Muscle layer of colon (tissue), 2 donors: Measurements from ENCODE around the gene SLC38A1.

ENCODE experiments used
- H3K27ac ChIP-seq: one replicate; pipeline ENCODE4 v1.7.0; 2013; ENCODE audit warnings: low read depth, mild to moderate bottlenecking, low read length, moderate library complexity
- H3K27me3 ChIP-seq, 2 donors: one replicate each; pipeline ENCODE4 v1.7.0; 2013; ENCODE audit warnings: low read length in 2 of 2, mild to moderate bottlenecking in 2 of 2; ENCODE audit not compliant: insufficient read depth in 2 of 2, control insufficient read depth in 1 of 2
- H3K36me3 ChIP-seq: one replicate; pipeline ENCODE4 v1.7.0; 2013; ENCODE audit warnings: mild to moderate bottlenecking, low read length; ENCODE audit not compliant: insufficient read depth
- H3K4me1 ChIP-seq: one replicate; pipeline ENCODE4 v1.7.0; 2013; ENCODE audit warnings: mild to moderate bottlenecking, low read length; ENCODE audit not compliant: insufficient read depth
- H3K4me3 ChIP-seq, 2 donors: one replicate each; pipeline ENCODE4 v1.7.0; 2013; ENCODE audit warnings: low read length in 2 of 2, low read depth in 1 of 2, mild to moderate bottlenecking in 1 of 2, moderate library complexity in 1 of 2
- H3K9ac ChIP-seq: one replicate; pipeline ENCODE4 v1.7.0; 2013; ENCODE audit warnings: low read length
- H3K9me3 ChIP-seq: one replicate; pipeline ENCODE4 v1.7.0; 2013; ENCODE audit warnings: mild to moderate bottlenecking, low read length
- donor health status: abdominal sarcoma.
- donor health status: Adenocarcinoma of cecum.

SLC38A1 gene

GRCh38 chr12:46246021-46246700 lies 22.7 kb downstream of the SLC38A1 start:
- Histone ChIP-seq H3K4me1 (no peaks in the 10 kb centered on the region), H3K4me3 (no peak overlapping the region), H3K9me3 (no peaks in the 10 kb centered on the region), H3K9ac (no peak overlapping the region), H3K27me3 (no peaks in the 10 kb centered on the region), H3K36me3 (peaks cover 4% of the 10 kb centered on the region), H3K27ac (no peak overlapping the region)

GRCh38 chr12:46244997-46245396 lies 23.8 kb downstream of the SLC38A1 start:
- H3K4me1 ChIP-seq, result no peaks in the 10 kb centered on the region
- no peak overlapping the region for H3K4me3 ChIP-seq
- H3K27ac ChIP-seq, result no peak overlapping the region
- no peak overlapping the region for H3K9ac ChIP-seq
- H3K27me3 ChIP-seq, result no peaks in the 10 kb centered on the region
- peaks cover 4% of the 10 kb centered on the region for H3K36me3 ChIP-seq
- H3K9me3 ChIP-seq, result no peaks in the 10 kb centered on the region

- Histone ChIP-seq H3K36me3 (peaks cover 4% of the 10 kb centered on the region), H3K27ac (no peak overlapping the region), H3K9ac (no peak overlapping the region), H3K4me1 (no peaks in the 10 kb centered on the region), H3K9me3 (no peaks in the 10 kb centered on the region), H3K27me3 (no peaks in the 10 kb centered on the region), H3K4me3 (no peak overlapping the region)
Observed at GRCh38 chr12:46244273-46244915, 24.4 kb downstream of the SLC38A1 start.

- H3K27ac ChIP-seq, result no peak overlapping the region
- H3K9ac ChIP-seq, result no peak overlapping the region
- H3K27me3 ChIP-seq, result no peaks in the 10 kb centered on the region
- peaks cover 4% of the 10 kb centered on the region for H3K36me3 ChIP-seq
- H3K4me3 ChIP-seq, result no peak overlapping the region
- H3K4me1 ChIP-seq, result no peaks in the 10 kb centered on the region
- no peaks in the 10 kb centered on the region for H3K9me3 ChIP-seq
Observed at GRCh38 chr12:46242569-46242968, 26.3 kb downstream of the SLC38A1 start.

GRCh38 chr12:46240436-46240835 lies 28.4 kb downstream of the SLC38A1 start:
- no peaks in the 10 kb centered on the region for H3K27me3 ChIP-seq
- no peak overlapping the region for H3K27ac ChIP-seq
- peaks cover 1% of the 10 kb centered on the region for H3K4me1 ChIP-seq
- no peak overlapping the region for H3K9ac ChIP-seq
- H3K9me3 ChIP-seq, result no peaks in the 10 kb centered on the region
- no peak overlapping the region for H3K4me3 ChIP-seq
- peaks cover 4% of the 10 kb centered on the region for H3K36me3 ChIP-seq

- no peaks in the 10 kb centered on the region for H3K9me3 ChIP-seq
- no peak overlapping the region for H3K27ac ChIP-seq
- H3K36me3 ChIP-seq, result peaks cover 4% of the 10 kb centered on the region
Observed at GRCh38 chr12:46238821-46239220, 30.0 kb downstream of the SLC38A1 start.

GRCh38 chr12:46237371-46238045 lies 31.3 kb downstream of the SLC38A1 start:
- Histone ChIP-seq H3K27me3 (no peaks in the 10 kb centered on the region), H3K36me3 (peaks cover 4% of the 10 kb centered on the region), H3K9me3 (no peaks in the 10 kb centered on the region), H3K27ac (no peak overlapping the region), H3K4me1 (peaks cover 14% of the 10 kb centered on the region), H3K4me3 (no peak overlapping the region), H3K9ac (no peak overlapping the region)

More at GRCh38 chr12:46238821-46239220, 30.0 kb downstream of the SLC38A1 start:
- no peaks in the 10 kb centered on the region for H3K27me3 ChIP-seq
- peaks cover 9% of the 10 kb centered on the region for H3K4me1 ChIP-seq
- no peak overlapping the region for H3K9ac ChIP-seq
- no peak overlapping the region for H3K4me3 ChIP-seq

- Histone ChIP-seq H3K4me1 (peaks cover 18% of the 10 kb centered on the region), H3K36me3 (no peaks in the 10 kb centered on the region), H3K4me3 (no peak overlapping the region), H3K27ac (no peak overlapping the region), H3K27me3 (no peaks in the 10 kb centered on the region), H3K9me3 (no peaks in the 10 kb centered on the region), H3K9ac (no peak overlapping the region)
Observed at GRCh38 chr12:46234000-46234399, 34.8 kb downstream of the SLC38A1 start.

- Histone ChIP-seq H3K27me3 (no peaks in the 10 kb centered on the region), H3K4me3 (no peak overlapping the region), H3K36me3 (no peaks in the 10 kb centered on the region), H3K27ac (no peak overlapping the region), H3K4me1 (peaks cover 20% of the 10 kb centered on the region), H3K9ac (no peak overlapping the region), H3K9me3 (no peaks in the 10 kb centered on the region)
Observed at GRCh38 chr12:46233423-46233822, 35.4 kb downstream of the SLC38A1 start.

- H3K9ac ChIP-seq, result no peak overlapping the region
- no peaks in the 10 kb centered on the region for H3K27me3 ChIP-seq
- no peak overlapping the region for H3K27ac ChIP-seq
- H3K4me3 ChIP-seq, result no peak overlapping the region
- no peaks in the 10 kb centered on the region for H3K36me3 ChIP-seq
- peaks cover 31% of the 10 kb centered on the region for H3K4me1 ChIP-seq
- no peaks in the 10 kb centered on the region for H3K9me3 ChIP-seq
Observed at GRCh38 chr12:46230983-46231382, 37.9 kb downstream of the SLC38A1 start.

GRCh38 chr12:46230306-46230705 lies 38.5 kb downstream of the SLC38A1 start:
- Histone ChIP-seq H3K36me3 (no peaks in the 10 kb centered on the region), H3K27ac (no peak overlapping the region), H3K9ac (no peak overlapping the region), H3K27me3 (no peaks in the 10 kb centered on the region), H3K4me3 (no peak overlapping the region), H3K9me3 (no peaks in the 10 kb centered on the region), H3K4me1 (peaks cover 31% of the 10 kb centered on the region)
